UCSD-AML1 (cell line): ENCODE measurements around the gene FUT8.
"Not testable (repeated sequence)": the region's sequence is repeated elsewhere in the genome, so short reads cannot be mapped to it uniquely, and the experiment has no call there.

Experiments used
- DNase-seq: peaks from one replicate; lab custom pipeline; 2025; ENCODE audit not compliant: unreplicated experiment; lab: John Stamatoyannopoulos, UW

Gene FUT8

GRCh38 chr14:65613131-65613650 lies 200.7 kb downstream of the FUT8 start:
- no peak for DNase-seq

DNA sequence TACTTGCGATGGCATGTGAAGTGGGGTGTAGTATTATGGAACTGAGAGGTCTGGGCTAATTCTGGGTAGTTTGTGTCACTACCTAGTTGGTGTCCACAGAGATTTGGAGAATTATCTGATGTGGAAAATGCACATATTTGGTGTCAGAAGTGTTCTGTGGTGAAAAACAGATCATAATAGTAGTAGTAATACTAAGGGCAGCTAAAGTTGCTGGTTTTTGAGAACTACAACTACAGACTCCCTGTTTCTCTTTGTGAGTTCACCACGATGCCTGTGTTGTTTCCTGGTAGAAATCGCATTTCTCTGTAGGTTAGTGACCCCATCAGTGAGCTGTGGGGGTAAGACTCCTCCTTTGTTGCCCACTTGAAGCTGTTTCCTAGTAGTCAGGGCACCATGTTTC lies 206.5 kb downstream of the FUT8 start:
- no peak for DNase-seq

DNA sequence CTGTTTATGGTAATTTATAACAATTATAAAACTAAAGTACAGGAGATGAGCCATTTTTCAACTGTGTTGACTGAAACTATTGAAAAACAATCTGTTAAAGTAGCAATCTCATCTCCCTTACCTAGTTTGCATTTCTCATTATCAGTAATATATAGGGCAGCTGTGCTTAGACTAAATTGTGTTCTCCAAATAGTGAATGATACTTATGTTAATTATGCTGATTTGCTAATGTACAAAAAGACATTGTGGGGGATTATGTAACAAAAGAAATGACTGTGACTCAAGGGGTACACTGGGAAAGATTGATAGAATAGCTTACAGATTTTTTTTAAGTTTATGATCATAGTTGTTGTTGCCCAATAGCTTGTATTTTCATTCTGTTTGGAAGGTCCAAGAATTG lies 207.7 kb downstream of the FUT8 start:
- no peak for DNase-seq

GRCh38 chr14:65622703-65623102 lies 210.2 kb downstream of the FUT8 start:
- DNase-seq: no peak

DNA sequence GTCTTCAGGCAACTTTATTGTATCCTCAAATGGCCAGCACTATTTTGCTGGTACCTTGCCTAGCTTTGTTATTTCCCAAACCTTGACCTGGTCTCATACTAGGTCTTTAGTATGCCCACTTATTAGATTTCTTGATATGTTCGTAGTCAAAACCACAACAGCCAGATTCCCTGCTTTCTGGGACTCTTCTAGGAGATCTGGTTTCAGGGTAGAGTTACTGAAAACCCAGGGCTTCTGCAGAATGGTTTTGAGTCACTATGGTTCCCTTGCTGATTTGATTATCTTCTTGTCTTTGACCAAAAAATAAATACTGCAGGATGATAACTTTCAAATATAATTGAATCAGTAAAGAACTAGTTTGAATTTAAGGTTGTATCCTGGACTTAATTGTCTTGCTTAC lies 211.2 kb downstream of the FUT8 start:
- no peak for DNase-seq

DNA sequence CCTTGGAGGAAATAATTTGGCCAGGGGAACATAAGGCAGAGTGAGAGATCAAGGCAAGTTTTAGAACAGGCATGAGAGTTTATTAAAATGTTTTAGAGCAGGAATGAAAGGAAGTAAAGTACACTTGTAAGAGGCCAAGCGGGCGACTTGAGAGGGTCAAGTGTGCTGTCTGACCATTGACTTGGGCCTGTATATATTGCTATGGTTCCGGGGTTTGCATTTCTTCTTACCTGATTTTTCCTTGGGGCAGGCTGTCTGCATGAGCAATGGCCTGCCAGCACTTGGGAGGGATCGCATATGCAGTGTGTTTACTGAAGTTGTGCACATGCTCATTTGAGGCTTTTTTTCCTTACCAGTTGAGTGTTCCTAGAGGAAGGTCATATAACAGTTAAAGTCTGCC lies 214.8 kb downstream of the FUT8 start:
- no peak for DNase-seq

- no peak for DNase-seq
Observed at GRCh38 chr14:65628664-65629063, 216.1 kb downstream of the FUT8 start.

- DNase-seq: no peak
Observed at GRCh38 chr14:65631040-65631439, 218.5 kb downstream of the FUT8 start.

- no peak for DNase-seq
Observed at GRCh38 chr14:65632487-65632886, 220.0 kb downstream of the FUT8 start.

DNA sequence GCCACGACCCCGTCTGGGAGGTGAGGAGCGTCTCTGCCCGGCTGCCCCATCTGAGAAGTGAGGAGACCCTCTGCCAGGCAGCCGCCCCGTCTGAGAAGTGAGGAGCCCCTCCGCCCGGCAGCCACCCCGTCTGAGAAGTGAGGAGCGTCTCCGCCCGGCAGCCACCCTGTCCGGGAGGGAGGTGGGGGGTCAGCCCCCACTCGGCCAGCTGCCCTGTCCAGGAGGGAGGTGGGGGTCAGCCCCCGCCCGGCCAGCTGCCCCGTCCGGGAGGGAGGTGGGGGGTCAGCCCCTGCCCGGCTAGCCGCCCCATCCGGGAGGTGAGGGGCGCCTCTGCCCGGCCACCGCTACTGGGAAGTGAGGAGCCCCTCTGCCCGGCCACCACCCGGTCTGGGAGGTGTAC lies 221.1 kb downstream of the FUT8 start:
- not testable (repeated sequence) for DNase-seq

GRCh38 chr14:65637780-65638179 lies 225.2 kb downstream of the FUT8 start:
- DNase-seq: no peak

DNA sequence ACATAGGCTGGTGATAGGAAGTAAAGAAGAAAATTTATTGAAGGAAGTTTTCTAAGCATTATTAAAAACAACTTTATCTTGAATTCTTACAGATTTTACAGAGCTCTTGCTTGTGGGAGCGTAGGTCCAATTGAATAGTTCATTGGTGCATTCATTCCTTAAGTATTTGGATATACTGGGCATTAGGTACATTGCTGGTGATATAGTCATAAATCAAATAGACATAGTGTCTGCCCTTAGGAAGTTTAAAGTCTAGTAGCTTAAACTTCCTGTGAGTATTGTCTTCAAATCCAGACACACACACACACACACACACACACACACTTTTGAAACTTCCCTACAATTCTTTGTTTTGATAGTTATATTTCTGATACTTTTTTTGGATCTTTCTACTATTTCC lies 226.7 kb downstream of the FUT8 start:
- no peak for DNase-seq

DNA sequence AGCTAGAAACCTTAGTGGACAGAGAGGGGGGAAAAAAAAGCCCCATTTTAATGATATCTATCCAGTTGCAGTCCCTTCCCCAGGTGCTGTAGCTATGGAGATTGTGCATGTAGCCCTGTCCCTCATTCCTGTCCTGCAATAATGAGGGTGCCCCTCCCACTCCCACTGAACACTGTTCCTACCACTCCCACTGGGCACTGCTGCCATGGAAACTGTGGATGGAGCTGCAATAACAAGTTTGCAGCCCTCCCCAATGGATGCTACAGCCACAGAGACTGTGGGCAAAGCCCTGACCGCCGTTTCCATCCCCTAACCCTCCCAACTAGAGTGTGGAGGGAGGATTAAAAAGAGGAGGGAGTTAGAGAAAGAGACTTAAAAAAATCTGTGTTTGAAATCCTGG lies 238.3 kb downstream of the FUT8 start:
- DNase-seq: no peak

DNA sequence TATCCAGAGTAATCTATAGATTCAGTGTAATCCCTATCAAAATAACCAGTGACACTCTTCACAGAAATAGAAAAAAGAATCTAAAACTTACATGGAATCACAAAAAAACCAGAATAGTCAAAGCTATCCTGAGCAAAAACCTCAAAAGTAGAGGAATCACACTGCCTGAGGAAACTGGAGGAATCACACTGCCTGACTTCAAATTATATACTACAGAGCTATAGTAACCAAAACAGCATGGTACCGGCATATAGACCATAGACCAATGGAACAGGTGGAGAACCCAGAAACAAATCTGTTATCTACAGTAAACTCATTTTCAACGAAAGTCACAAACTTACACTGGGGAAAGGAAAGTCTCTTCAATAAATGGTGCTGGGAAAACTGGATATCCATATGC lies 244.0 kb downstream of the FUT8 start:
- no peak for DNase-seq

DNA sequence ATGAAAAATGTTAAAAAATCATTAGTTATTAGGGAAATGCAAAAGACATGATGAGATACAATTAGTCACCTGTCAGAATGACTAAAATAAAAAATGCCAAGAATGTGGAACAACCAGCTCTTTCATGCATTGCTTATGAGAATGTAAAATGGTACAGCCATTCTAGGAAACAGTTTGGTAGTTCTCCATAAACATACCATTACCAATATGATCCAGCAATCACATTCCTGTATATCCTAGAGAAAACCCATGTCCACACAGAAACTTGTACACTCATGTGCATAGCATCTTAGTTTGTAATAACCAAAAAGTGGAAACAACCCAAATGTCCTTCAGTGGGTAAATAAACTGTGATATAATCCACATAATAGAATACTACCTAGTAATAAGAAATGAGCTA lies 245.7 kb downstream of the FUT8 start:
- no peak for DNase-seq

DNA sequence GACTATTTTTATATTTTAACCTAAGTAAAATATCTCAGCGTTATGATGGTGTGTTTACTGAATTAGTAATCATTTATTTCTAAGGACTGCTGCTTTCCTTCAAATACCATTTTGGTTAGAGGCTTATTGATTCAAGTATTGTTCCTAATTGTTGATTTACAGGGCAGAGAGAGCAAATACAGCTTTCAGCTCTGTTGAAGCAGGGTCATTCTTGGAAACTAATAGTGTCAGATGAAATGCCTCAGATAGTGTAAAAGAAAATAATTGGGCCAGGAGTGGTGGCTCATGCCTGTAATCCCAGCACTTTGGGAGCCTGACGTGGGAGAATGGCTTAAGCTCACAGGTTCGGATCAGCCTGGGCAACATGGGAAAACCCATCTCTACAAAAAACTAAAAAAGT lies 249.3 kb downstream of the FUT8 start:
- DNase-seq: no peak

- no peak for DNase-seq
Observed at GRCh38 chr14:65664436-65664835, 251.9 kb downstream of the FUT8 start.

DNA sequence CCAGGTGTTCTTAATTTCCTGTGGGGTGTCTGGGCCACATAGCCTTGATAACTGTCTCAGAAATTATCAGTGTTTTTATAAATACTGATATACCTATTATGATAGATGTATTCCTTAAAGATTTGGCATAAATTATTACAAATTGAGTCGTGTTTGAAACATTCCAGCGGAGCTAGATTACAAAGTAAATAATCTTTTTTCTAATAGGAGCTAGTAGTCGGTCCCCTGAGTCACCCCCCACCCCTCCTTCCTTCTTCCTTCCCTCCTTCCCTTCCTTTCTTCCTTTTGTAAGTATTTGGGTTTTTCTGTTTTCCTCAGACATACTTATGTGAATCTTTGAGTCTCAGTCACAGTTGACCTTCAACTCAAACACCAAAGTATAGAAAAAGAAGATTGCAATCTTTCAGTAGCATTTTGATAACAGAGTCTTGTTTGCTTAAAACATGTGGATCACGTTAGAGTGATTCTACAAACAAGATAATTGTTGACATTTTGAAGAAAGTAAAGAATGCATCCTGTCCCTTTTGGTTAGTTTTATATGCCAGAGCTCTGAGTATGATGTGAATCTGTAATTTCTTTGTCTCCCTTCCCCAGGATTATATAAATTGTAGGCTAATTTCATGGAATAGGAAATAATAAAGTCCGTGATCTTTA lies 264.0 kb downstream of the FUT8 start:
- DNase-seq: no peak

DNA sequence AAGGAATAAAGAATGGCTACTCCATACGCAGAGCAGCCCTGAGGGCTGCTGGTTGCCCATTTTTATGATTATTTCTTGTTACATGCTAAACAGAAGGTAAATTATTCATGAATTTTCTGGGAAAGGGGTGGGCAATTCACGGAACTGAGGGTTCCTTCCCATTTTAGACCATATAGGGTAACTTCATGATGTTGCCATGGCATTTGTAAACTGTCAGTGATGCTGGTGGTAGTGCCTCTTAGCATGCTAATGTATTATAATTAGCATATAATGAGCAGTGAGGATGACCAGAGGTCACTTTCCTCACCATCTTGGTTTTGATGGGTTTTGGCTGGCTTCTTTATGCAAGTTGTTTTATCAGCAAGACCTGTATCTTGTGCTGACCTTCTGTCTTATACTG lies 273.0 kb downstream of the FUT8 start:
- DNase-seq: no peak

DNA sequence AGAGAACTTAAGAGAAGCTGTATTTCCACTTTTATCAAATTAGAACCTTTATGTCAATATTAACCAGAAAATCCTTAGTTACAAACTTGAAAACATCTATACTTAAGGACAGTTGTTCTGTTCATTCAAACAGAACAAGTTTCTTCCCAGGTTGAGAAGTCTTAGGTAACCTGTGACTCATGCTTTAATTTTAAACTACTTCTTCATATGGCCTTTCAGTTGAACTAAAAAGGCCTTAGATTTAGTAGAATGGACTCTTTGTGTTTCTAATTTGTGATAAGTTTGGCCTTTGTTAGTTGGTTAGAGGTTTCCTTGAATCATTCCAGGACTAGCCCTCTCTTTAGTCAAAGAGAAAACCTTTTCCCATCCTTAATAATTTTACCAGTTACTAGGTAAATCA lies 274.2 kb downstream of the FUT8 start:
- DNase-seq: no peak

DNA sequence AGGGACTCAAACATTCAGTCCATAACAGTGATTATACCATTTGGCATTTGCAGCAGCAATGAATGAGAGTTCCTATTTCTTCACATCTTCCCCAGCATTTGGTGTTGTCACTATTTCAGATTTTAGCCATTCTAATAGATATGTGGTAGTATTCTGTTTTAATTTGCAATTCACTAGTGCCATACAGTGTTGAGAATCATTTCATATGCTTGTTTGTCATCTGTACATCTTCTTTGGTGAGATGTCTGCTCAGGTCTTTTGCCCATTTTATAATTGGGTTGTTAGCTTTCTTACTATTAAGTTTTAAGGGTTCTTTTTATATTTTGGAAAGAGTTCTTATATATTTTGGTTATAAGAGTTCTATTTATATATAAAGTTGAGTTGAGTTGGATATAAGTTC lies 276.5 kb downstream of the FUT8 start:
- DNase-seq: no peak

- not testable (repeated sequence) for DNase-seq
Observed at GRCh38 chr14:65692566-65692965, 280.0 kb downstream of the FUT8 start.

DNA sequence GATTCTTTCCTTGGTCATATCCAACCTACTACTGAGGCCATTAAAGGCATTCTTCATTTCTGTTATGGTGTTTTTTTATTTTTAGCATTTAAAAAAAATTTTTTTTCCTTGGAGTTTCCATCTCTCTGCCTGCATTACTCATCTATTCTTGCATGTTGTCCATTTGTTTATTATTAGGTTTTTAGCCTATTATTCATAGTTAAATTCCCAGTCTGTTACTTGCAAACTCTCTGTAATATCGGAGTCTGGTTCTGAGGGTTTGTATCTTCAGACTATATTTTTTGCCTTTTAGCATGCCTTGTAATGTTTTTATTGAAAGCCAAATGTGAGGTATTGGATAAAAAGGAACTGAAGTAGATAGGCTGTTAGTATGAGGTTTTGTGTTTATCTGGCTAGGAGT lies 284.3 kb downstream of the FUT8 start:
- no peak for DNase-seq
